ENCODE data around the gene CALM3.
A peak's percentile ranks its signal among the peaks of the same experiment; 100 is the strongest.
"Not testable (repeated sequence)": the region's sequence is repeated elsewhere in the genome, so short reads cannot be mapped to it uniquely, and the experiment has no call there.

The CALM3 gene

GRCh38 chr19:46601318-46602224, at the start of gene CALM3:
TSS of gene CALM3 (plus strand) at chr19:46601330. CDS start at chr19:46601435, 105 bp downstream.
- no peak for DNase-seq

- DNase-seq: no peak
Observed at GRCh38 chr19:46552891-46553290, 48.2 kb upstream of the CALM3 start.

GRCh38 chr19:46554161-46554560, 47.0 kb upstream of the CALM3 start:
- no peak for DNase-seq

GRCh38 chr19:46555628-46556280, 45.4 kb upstream of the CALM3 start:
- peak; percentile 66 to 83 for DNase-seq

GRCh38 chr19:46556471-46556870, 44.7 kb upstream of the CALM3 start:
- not testable (repeated sequence) for DNase-seq

- no peak for DNase-seq
Observed at GRCh38 chr19:46559203-46559602, 41.9 kb upstream of the CALM3 start.

- DNase-seq: not testable (repeated sequence)
Observed at GRCh38 chr19:46559675-46560074, 41.5 kb upstream of the CALM3 start.

GRCh38 chr19:46564701-46565100, 36.4 kb upstream of the CALM3 start:
- DNase-seq: no peak

- DNase-seq: peak in 1 of 2 donors; percentile 31
Observed at GRCh38 chr19:46571495-46571894, 29.6 kb upstream of the CALM3 start.

GRCh38 chr19:46573679-46574498, 27.2 kb upstream of the CALM3 start:
- peak in 1 of 2 donors; percentile 71 for DNase-seq

- DNase-seq: peak; percentile 61 to 90
Observed at GRCh38 chr19:46574533-46574932, 26.6 kb upstream of the CALM3 start.

- no peak for DNase-seq
Observed at GRCh38 chr19:46578450-46578849, 22.7 kb upstream of the CALM3 start.

GRCh38 chr19:46579361-46579879, 21.7 kb upstream of the CALM3 start:
- DNase-seq: no peak

- no peak for DNase-seq
Observed at GRCh38 chr19:46580247-46580646, 20.9 kb upstream of the CALM3 start.

- DNase-seq: no peak
Observed at GRCh38 chr19:46585539-46585938, 15.6 kb upstream of the CALM3 start.

GRCh38 chr19:46586294-46586693, 14.8 kb upstream of the CALM3 start:
- DNase-seq: no peak

- no peak for DNase-seq
Observed at GRCh38 chr19:46587861-46588260, 13.3 kb upstream of the CALM3 start.

- no peak for DNase-seq
Observed at GRCh38 chr19:46591254-46591653, 9.9 kb upstream of the CALM3 start.

GRCh38 chr19:46591870-46592269, 9.3 kb upstream of the CALM3 start:
- peak; percentile 40 to 58 for DNase-seq

GRCh38 chr19:46596008-46596407, 5.1 kb upstream of the CALM3 start:
- DNase-seq: peak in 1 of 2 donors; percentile 49

- DNase-seq: no peak
Observed at GRCh38 chr19:46598372-46598917, 2.7 kb upstream of the CALM3 start.

- no peak for DNase-seq
Observed at GRCh38 chr19:46599716-46600373, 1.3 kb upstream of the CALM3 start.

Measured in inflammatory macrophage treated with lipopolysaccharide for 1 hour (primary cell).